ENCODE measurements around the gene SUMF2.
"Not testable (repeated sequence)": the region's sequence is repeated elsewhere in the genome, so short reads cannot be mapped to it uniquely, and the experiment has no call there.

SUMF2 gene

GRCh38 chr7:56066376-56066775, 2.3 kb downstream of the SUMF2 start:
- DNase-seq = not testable (repeated sequence)

GRCh38 chr7:56074371-56074791, 10.3 kb downstream of the SUMF2 start:
- peak; percentile 59 for DNase-seq

GRCh38 chr7:56077681-56078080, 13.6 kb downstream of the SUMF2 start:
- DNase-seq = no peak

- DNase-seq = no peak
Observed at GRCh38 chr7:56078196-56078595, 14.1 kb downstream of the SUMF2 start.

GRCh38 chr7:56079450-56080185, 15.5 kb downstream of the SUMF2 start:
- DNase-seq = peak; percentile 20

- not testable (repeated sequence) for DNase-seq
Observed at GRCh38 chr7:56080726-56081435, 16.8 kb downstream of the SUMF2 start.

- DNase-seq = no peak
Observed at GRCh38 chr7:56081626-56082340, 17.7 kb downstream of the SUMF2 start.

- DNase-seq = no peak
Observed at GRCh38 chr7:56083150-56083785, 19.2 kb downstream of the SUMF2 start.

- DNase-seq = no peak
Observed at GRCh38 chr7:56086761-56087160, 22.7 kb downstream of the SUMF2 start.

GRCh38 chr7:56087445-56087844, 23.4 kb downstream of the SUMF2 start:
- no peak for DNase-seq

- DNase-seq = no peak
Observed at GRCh38 chr7:56091591-56091990, 27.5 kb downstream of the SUMF2 start.

- DNase-seq = not testable (repeated sequence)
Observed at GRCh38 chr7:56092388-56092787, 28.3 kb downstream of the SUMF2 start.

GRCh38 chr7:56092789-56093531, 28.9 kb downstream of the SUMF2 start, which contains the start of gene PHKG1:
PHKG1 (minus strand) TSS chr7:56092952; CDS start chr7:56088941, 4,011 bp downstream.
- DNase-seq = peak; percentile 57

- peak; percentile 36 for DNase-seq
Observed at GRCh38 chr7:56097700-56098099, 33.6 kb downstream of the SUMF2 start.

GRCh38 chr7:56098187-56099008, 34.3 kb downstream of the SUMF2 start:
- not testable (repeated sequence) for DNase-seq

- no peak for DNase-seq
Observed at GRCh38 chr7:56099653-56100052, 35.6 kb downstream of the SUMF2 start.

GRCh38 chr7:56104138-56104537, 40.1 kb downstream of the SUMF2 start:
- DNase-seq = not testable (repeated sequence)

GRCh38 chr7:56105508-56105907, 41.4 kb downstream of the SUMF2 start:
- peak; percentile 67 for DNase-seq

GRCh38 chr7:56106108-56107073, 42.3 kb downstream of the SUMF2 start, which contains the start of gene CHCHD2:
CHCHD2 (minus strand) TSS chr7:56106476; CDS start chr7:56106413, 63 bp downstream.
- DNase-seq = peak; percentile 97

GRCh38 chr7:56107954-56108258, 43.8 kb downstream of the SUMF2 start:
- no peak for DNase-seq
